HepG2 (cell line): ENCODE measurements around the gene MAPK11. TPM values are rescaled to one million over a fixed set of nuclear protein-coding genes. Genes with fewer than 3 reads are reported as not detected.

Experiments
- ADNP ChIP-seq: sonication (generic); formaldehyde crosslinking; IDR thresholded peaks from 2 replicates; pipeline ENCODE4 v1.4.0; 2020; ENCODE audit warnings: missing genetic modification reagents
- CTCF ChIP-seq: sonication (generic); formaldehyde crosslinking; IDR thresholded peaks from 2 replicates; pipeline ENCODE4 v1.5.0; 2020; ENCODE audit warnings: mild to moderate bottlenecking, missing genetic modification reagents, moderate library complexity
- DZIP1 ChIP-seq: sonication (generic); formaldehyde crosslinking; IDR thresholded peaks from 2 replicates; pipeline ENCODE4 v1.5.0; 2020; ENCODE audit warnings: mild to moderate bottlenecking, missing genetic modification reagents
- HNRNPLL ChIP-seq: fragments of 200-400 bp; formaldehyde crosslinking; IDR thresholded peaks from 2 replicates; pipeline ENCODE4 v1.6.1; 2017; ENCODE audit warnings: mild to moderate bottlenecking, low read depth, low read length; ENCODE audit not compliant: poor library complexity, severe bottlenecking
- HOXA3 ChIP-seq: sonication (generic); formaldehyde crosslinking; IDR thresholded peaks from 2 replicates; pipeline ENCODE4 v1.5.0; 2020; ENCODE audit warnings: missing genetic modification reagents
- IKZF5 ChIP-seq: IDR thresholded peaks from 2 replicates; pipeline ENCODE4 v1.6.1; 2018; ENCODE audit warnings: missing genetic modification reagents, mild to moderate bottlenecking, missing compliant biosample characterization
- MAZ ChIP-seq, 2 experiments: sonication (generic) in 1 of 2; formaldehyde crosslinking in 1 of 2; IDR thresholded peaks; 2 replicates each; pipeline versions ENCODE4 v1.5.0 to v1.6.1; 2012 to 2020; ENCODE audit warnings: low read depth in 2 of 2, mild to moderate bottlenecking in 2 of 2, borderline replicate concordance in 1 of 2, improper control_type of control experiment in 1 of 2, low read length in 1 of 2, missing genetic modification reagents in 1 of 2, moderate library complexity in 1 of 2
- NONO ChIP-seq, 2 experiments: fragments of 450-650 bp in 1 of 2; sonication (generic) in 1 of 2; formaldehyde crosslinking in 1 of 2; IDR thresholded peaks in 1 of 2; conservative IDR thresholded peaks in 1 of 2; 2 replicates each; pipeline versions ENCODE4 v1.6.1 to v1.8.0; 2017 to 2022; ENCODE audit warnings: mild to moderate bottlenecking in 1 of 2, missing genetic modification reagents in 1 of 2, moderate library complexity in 1 of 2
- PATZ1 ChIP-seq: sonication (generic); formaldehyde crosslinking; IDR thresholded peaks from 2 replicates; pipeline ENCODE4 v1.4.0; 2020; ENCODE audit warnings: missing genetic modification reagents
- PAWR ChIP-seq: sonication (generic); formaldehyde crosslinking; IDR thresholded peaks from 2 replicates; pipeline ENCODE4 v1.4.0; 2020; ENCODE audit warnings: missing genetic modification reagents, mild to moderate bottlenecking, borderline replicate concordance
- PRPF4 ChIP-seq: fragments of 200-400 bp; formaldehyde crosslinking; IDR thresholded peaks from 2 replicates; pipeline ENCODE4 v1.6.1; 2016; ENCODE audit warnings: low read length, low read depth; ENCODE audit not compliant: poor library complexity, severe bottlenecking
- RBFOX2 ChIP-seq: fragments of 200-400 bp; formaldehyde crosslinking; IDR thresholded peaks from 2 replicates; pipeline ENCODE4 v1.6.1; 2017; ENCODE audit warnings: low read depth, mild to moderate bottlenecking, low read length
- RFX1 ChIP-seq: fragments of 450-650 bp; IDR thresholded peaks from 2 replicates; pipeline ENCODE4 v1.6.1; 2017
- TEAD3 ChIP-seq: optimal IDR thresholded peaks from 2 replicates; pipeline ENCODE3; 2016; ENCODE audit warnings: borderline replicate concordance
- XRCC5 ChIP-seq: fragments of 200-400 bp; formaldehyde crosslinking; optimal IDR thresholded peaks from 2 replicates; pipeline ENCODE3; 2017; ENCODE audit warnings: mild to moderate bottlenecking, low read length
- ZBTB33 ChIP-seq: sonication (generic); formaldehyde crosslinking; IDR thresholded peaks from 2 replicates; pipeline ENCODE4 v1.4.0; 2020; ENCODE audit warnings: missing genetic modification reagents
- ZNF703 ChIP-seq: sonication (generic); formaldehyde crosslinking; IDR thresholded peaks from 2 replicates; pipeline ENCODE4 v1.5.1; 2020; ENCODE audit warnings: missing genetic modification reagents, mild to moderate bottlenecking, moderate library complexity, borderline replicate concordance
- ZNF782 ChIP-seq: sonication (generic); formaldehyde crosslinking; IDR thresholded peaks from 2 replicates; pipeline ENCODE4 v1.4.0; 2020; ENCODE audit warnings: missing genetic modification reagents, mild to moderate bottlenecking, borderline replicate concordance
- ZSCAN31 ChIP-seq: sonication (generic); formaldehyde crosslinking; IDR thresholded peaks from 2 replicates; pipeline ENCODE4 v1.5.0; 2020; ENCODE audit warnings: low read depth, mild to moderate bottlenecking, missing genetic modification reagents
- polyA plus RNA-seq, 8 experiments: library from polyadenylated mRNA; depleted of rRNA in 3 of 8; stranded (reverse) in 7 of 8; unstranded in 1 of 8; fragments of >200 nt; fragmentation: Illumina TruSeq in 4 of 8; extraction: Trizol in 4 of 8; gene quantifications; 2 replicates each; pipeline versions ENCODE4 v1.2.1 to v1.2.3, GENCODE V29; 2011 to 2016; ENCODE audit warnings: low read depth in 4 of 8, missing spikeins in 1 of 8, mixed read lengths in 1 of 8; ENCODE audit not compliant: insufficient read depth in 1 of 8
- total RNA-seq, 5 experiments: library from RNA; depleted of rRNA; stranded (reverse); fragments of >200 nt; fragmentation: Illumina TruSeq; extraction: Trizol; gene quantifications; 2 replicates each; pipeline ENCODE4 v1.2.3, GENCODE V29; 2016; ENCODE audit warnings: low read depth in 1 of 5

The MAPK11 gene
- total and polyA plus RNA-seq, 2 of the 13 experiments (the other 11 are each of a cell fraction or from before 2014, with no cell fraction given) = 0.15 to 0.17 TPM

- TF ChIP-seq ZBTB33 (CRISPR knock-in tag) (peak; percentile 99), RBFOX2 (0 out of 2 replicates have a peak, but pooled peaks have one; percentile 46), CTCF (CRISPR knock-in tag) (peak; percentile 75), PRPF4 (peak; percentile 75), XRCC5 (no peak), DZIP1 (CRISPR knock-in tag) (no peak), HOXA3 (CRISPR knock-in tag) (peak; percentile 37; the same call in 1 of the 2 replicates), HNRNPLL (peak; percentile 14), IKZF5 (CRISPR knock-in tag) (no peak), NONO (IDR thresholded peaks at IDR 0.05) (no peak), NONO (CRISPR knock-in tag; conservative IDR thresholded peaks at IDR 0.05) (peak; percentile 59), ZNF703 (CRISPR knock-in tag) (no peak), RFX1 (no peak), MAZ (IDR thresholded peaks at IDR 0.05; ENCODE audit: borderline replicate concordance, low read depth, low read length) (0 out of 2 replicates have a peak, but pooled peaks have one; percentile 42), MAZ (CRISPR knock-in tag; IDR thresholded peaks at IDR 0.05; ENCODE audit: low read depth) (no peak), ZSCAN31 (no peak), ADNP (CRISPR knock-in tag) (0 out of 2 replicates have a peak, but pooled peaks have one; percentile 47), ZNF782 (CRISPR knock-in tag) (no peak), PAWR (CRISPR knock-in tag) (no peak), TEAD3 (CRISPR knock-in tag) (peak; percentile 26), PATZ1 (CRISPR knock-in tag) (peak; percentile 41; the same call in 1 of the 2 replicates)
Measured at GRCh38 chr22:50276143-50276542, 6.0 kb upstream of the MAPK11 start (continued).
